Gastrocnemius medialis (tissue), 4 donors: Measurements from ENCODE around the gene THRA.

ENCODE experiments used
- POLR2A ChIP-seq, 2 donors: fragments of 450-650 bp; IDR thresholded peaks; one replicate each; pipeline ENCODE4 v1.6.1; 2017; ENCODE audit warnings: antibody characterized with exemption in 2 of 2, mild to moderate bottlenecking in 2 of 2, moderate library complexity in 2 of 2
- TF ChIP-seq, protein P1 (sequence below), 5 experiments: fragments of 450-650 bp in 3 of 5; fragments of 200-600 bp in 2 of 5; sonication (generic) in 2 of 5; IDR thresholded peaks in 4 of 5; conservative IDR thresholded peaks in 1 of 5; 1 replicate in 4 of 5; 2 replicates in 1 of 5; pipeline ENCODE4 v1.5.1; 2016 to 2019; ENCODE audit warnings: antibody characterized with exemption in 5 of 5, mild to moderate bottlenecking in 3 of 5, moderate library complexity in 3 of 5

- TF ChIP-seq, protein P1, sequence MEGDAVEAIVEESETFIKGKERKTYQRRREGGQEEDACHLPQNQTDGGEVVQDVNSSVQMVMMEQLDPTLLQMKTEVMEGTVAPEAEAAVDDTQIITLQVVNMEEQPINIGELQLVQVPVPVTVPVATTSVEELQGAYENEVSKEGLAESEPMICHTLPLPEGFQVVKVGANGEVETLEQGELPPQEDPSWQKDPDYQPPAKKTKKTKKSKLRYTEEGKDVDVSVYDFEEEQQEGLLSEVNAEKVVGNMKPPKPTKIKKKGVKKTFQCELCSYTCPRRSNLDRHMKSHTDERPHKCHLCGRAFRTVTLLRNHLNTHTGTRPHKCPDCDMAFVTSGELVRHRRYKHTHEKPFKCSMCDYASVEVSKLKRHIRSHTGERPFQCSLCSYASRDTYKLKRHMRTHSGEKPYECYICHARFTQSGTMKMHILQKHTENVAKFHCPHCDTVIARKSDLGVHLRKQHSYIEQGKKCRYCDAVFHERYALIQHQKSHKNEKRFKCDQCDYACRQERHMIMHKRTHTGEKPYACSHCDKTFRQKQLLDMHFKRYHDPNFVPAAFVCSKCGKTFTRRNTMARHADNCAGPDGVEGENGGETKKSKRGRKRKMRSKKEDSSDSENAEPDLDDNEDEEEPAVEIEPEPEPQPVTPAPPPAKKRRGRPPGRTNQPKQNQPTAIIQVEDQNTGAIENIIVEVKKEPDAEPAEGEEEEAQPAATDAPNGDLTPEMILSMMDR (IDR thresholded peaks at IDR 0.05 in 4 of 5, conservative IDR thresholded peaks at IDR 0.05 in 1 of 5) = no peak
- TF ChIP-seq POLR2A (IDR thresholded peaks at IDR 0.05) = no peak
These were observed 38.8 kb downstream of the THRA start for GRCh38 chr17:40101367-40102210.
